AG09309 (cell line): ENCODE measurements around the gene NOP16.

Experiments used
- DNase-seq: peaks from one replicate; pipeline ENCODE4 v3.0.0-alpha.2; 2010; ENCODE audit warnings: low read depth
- H3K4me3 ChIP-seq: 2 replicates; pipeline ENCODE4 v1.5.1; 2011; ENCODE audit warnings: mild to moderate bottlenecking, low read depth, low read length, moderate library complexity; ENCODE audit not compliant: control insufficient read depth
- CTCF ChIP-seq: IDR thresholded peaks from 2 replicates; pipeline ENCODE4 v1.5.1; 2011; ENCODE audit warnings: mild to moderate bottlenecking, low read depth, low read length, inconsistent platforms; ENCODE audit not compliant: insufficient read depth, control insufficient read depth; ENCODE audit errors: missing control alignments

Gene NOP16

DNA sequence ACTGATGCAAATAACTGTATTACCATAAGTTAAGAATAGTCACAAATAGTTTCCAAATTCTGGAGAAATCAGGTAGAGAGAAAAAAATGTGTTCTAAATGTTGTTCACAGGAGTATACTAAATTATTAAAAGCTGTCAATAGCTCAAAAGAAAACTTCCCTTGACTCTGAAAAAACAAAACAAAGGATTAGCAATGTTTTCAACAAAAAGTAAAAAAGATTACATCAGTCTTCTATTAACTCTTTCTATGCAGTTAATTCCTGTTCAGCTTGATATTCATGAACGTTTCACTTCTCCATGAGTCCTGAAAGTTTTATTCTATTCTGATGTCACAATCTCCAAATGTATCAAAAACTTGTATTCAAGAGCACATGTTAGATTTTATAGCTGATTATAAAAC is 37.4 kb upstream of the NOP16 start:
- no peak for DNase-seq
- H3K4me3 ChIP-seq = no peak overlapping the region
- TF ChIP-seq CTCF = no peak

DNA sequence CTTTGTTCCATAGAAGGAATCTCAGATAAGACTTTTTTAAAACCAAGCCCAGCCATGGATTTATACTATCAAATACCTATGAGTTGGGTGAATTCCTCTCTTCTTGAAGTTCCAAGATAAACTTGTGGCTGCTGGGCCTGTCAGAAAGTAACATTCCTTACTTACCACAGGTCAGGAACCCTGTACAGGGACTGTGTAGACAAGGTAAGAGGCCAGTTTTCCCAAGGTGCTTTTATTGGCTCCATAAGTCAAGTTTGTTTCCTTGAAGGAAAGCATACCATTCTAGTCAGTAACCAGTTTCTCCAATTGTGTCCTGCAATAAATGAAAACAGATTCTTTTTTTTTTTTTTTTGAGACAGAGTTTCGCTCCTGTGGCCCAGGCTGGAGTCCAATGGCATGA is 36.7 kb upstream of the NOP16 start:
- DNase-seq = no peak
- TF ChIP-seq CTCF = no peak
- H3K4me3 ChIP-seq = no peak overlapping the region

GRCh38 chr5:176424181-176424580 is 35.8 kb upstream of the NOP16 start:
- TF ChIP-seq CTCF = no peak
- DNase-seq = no peak
- no peak overlapping the region for H3K4me3 ChIP-seq

DNA sequence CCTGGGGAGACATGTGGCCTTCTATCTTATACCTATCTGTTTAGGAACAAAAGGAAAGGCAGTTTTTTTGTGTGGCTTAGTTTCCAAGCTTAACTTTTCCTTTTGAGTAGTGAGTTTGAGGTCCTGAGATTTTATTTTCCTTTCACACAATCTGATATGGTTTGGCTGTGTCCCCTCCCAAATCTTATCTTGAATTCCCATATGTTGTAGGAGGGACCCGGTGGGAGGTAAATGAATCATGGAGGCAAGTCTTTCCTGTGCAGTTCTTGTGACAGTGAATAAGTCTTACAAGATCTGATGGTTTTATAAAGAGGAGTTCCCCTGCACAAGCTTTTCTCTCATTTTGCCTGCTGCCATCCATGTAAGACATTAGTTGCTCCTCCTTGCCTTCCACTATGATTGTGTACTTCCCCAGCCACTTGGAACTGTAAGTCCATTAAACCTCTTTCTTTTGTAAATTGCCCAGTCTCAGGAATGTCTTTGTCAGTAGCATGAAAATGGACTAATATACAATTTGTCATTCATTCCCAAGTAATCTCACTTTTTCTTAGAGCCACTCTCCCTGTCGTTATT is 32.7 kb upstream of the NOP16 start:
- DNase-seq = no peak
- no peak overlapping the region for H3K4me3 ChIP-seq
- TF ChIP-seq CTCF = no peak

- TF ChIP-seq CTCF = no peak
- no peak for DNase-seq
- no peak overlapping the region for H3K4me3 ChIP-seq
Observed at GRCh38 chr5:176420086-176420485, 31.7 kb upstream of the NOP16 start.

DNA sequence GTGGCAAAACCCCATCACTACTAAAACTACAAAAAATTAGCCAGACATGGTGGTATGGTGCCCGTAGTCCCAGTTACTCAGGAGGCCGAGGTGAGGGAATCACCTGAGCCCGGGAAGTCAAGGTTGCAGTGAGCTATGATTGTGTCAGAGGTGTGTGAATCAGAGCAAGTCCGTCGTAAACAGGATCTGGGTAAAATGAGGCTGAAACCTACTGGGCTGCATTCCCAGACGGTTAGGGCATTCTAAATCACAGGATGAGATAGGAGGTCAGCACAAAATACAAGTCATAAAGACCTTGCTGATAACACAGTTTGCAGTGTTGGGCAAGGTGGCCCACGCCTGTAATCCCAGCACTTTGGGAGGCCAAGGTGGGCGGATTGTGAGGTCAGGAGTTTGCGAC is 29.9 kb upstream of the NOP16 start:
- no peak overlapping the region for H3K4me3 ChIP-seq
- no peak for TF ChIP-seq CTCF
- no peak for DNase-seq

GRCh38 chr5:176416965-176417364 is 28.6 kb upstream of the NOP16 start:
- no peak for TF ChIP-seq CTCF
- no peak overlapping the region for H3K4me3 ChIP-seq
- no peak for DNase-seq
